PC-3 (cell line): Measurements from ENCODE around the gene KLHL36. TPM values are rescaled to one million over a fixed set of nuclear protein-coding genes. Genes with fewer than 3 reads are reported as not detected.

Experiments used
- ATAC-seq: fragments of 200-7000 bp; cut with Tn5 transposase; 2 replicates; pipeline ENCODE4 v1.9.1; 2020; ENCODE audit warnings: mild to moderate bottlenecking, moderate library complexity
- BruUV-seq: library from RNA; stranded (reverse); fragments of 400-500 nt; replicated peaks from 2 replicates; lab custom pipeline; 2021; lab: Mats Ljungman, UMichigan
- CTCF ChIA-PET: fragments of 300-600 bp; sonication (Branson Sonifier 250); formaldehyde crosslinking; loops from one replicate; lab custom pipeline; 2022; ENCODE audit warnings: antibody characterized with exemption; lab: Charles Lee
- POLR2A ChIA-PET: fragments of 300-600 bp; sonication (Branson Sonifier 250); formaldehyde crosslinking; loops from one replicate; lab custom pipeline; 2022; ENCODE audit warnings: antibody characterized with exemption; ENCODE audit not compliant: unreplicated experiment; lab: Charles Lee
- DNase-seq: peaks from one replicate; pipeline ENCODE4 v3.0.0-alpha.2; 2015
- H2AFZ ChIP-seq: fragments of 300-600 bp; sonication (generic); 2 replicates; pipeline ENCODE4 v1.6.0; 2016; ENCODE audit warnings: antibody characterized with exemption, low read length
- H3F3A ChIP-seq: fragments of 300-600 bp; sonication (generic); one replicate; pipeline ENCODE4 v1.6.0; 2017; ENCODE audit warnings: antibody characterized with exemption, low read length, control low read depth, mild to moderate bottlenecking; ENCODE audit not compliant: unreplicated experiment
- H3K27ac ChIP-seq: fragments of 300-600 bp; sonication (generic); 2 replicates; pipeline ENCODE4 v1.5.1; 2016; ENCODE audit warnings: mild to moderate bottlenecking, low read length
- H3K27me3 ChIP-seq: fragments of 300-600 bp; sonication (generic); 2 replicates; pipeline ENCODE4 v1.6.1; 2016; ENCODE audit warnings: low read length, mixed read lengths
- H3K36me3 ChIP-seq: fragments of 300-600 bp; sonication (generic); 2 replicates; pipeline ENCODE4 v1.6.1; 2016; ENCODE audit warnings: low read depth, mixed run types, low read length, mixed read lengths
- H3K4me1 ChIP-seq: fragments of 300-600 bp; sonication (generic); 2 replicates; pipeline ENCODE4 v1.5.1; 2016; ENCODE audit warnings: low read length; ENCODE audit not compliant: insufficient read depth
- H3K4me2 ChIP-seq: fragments of 300-600 bp; sonication (generic); 2 replicates; pipeline ENCODE4 v1.6.0; 2016; ENCODE audit warnings: low read length
- H3K4me3 ChIP-seq: fragments of 300-600 bp; sonication (generic); 2 replicates; pipeline ENCODE4 v1.5.1; 2016; ENCODE audit warnings: mild to moderate bottlenecking, low read length, mixed read lengths
- H3K79me2 ChIP-seq: fragments of 300-600 bp; sonication (generic); 2 replicates; pipeline ENCODE4 v1.6.1; 2017; ENCODE audit warnings: low read length, mixed read lengths
- H3K9ac ChIP-seq: fragments of 300-600 bp; sonication (generic); 2 replicates; pipeline ENCODE4 v1.6.0; 2016; ENCODE audit warnings: mild to moderate bottlenecking, low read length
- H3K9me2 ChIP-seq: fragments of 300-600 bp; sonication (generic); replicated peaks from 2 replicates; pipeline ENCODE4 v1.6.1; 2016; ENCODE audit warnings: mixed run types, low read length, mixed read lengths
- H3K9me3 ChIP-seq: fragments of 300-600 bp; sonication (generic); 2 replicates; pipeline ENCODE4 v1.6.1; 2016; ENCODE audit warnings: low read length, mixed read lengths
- H4K20me1 ChIP-seq: fragments of 300-600 bp; sonication (generic); 2 replicates; pipeline ENCODE4 v1.6.1; 2016; ENCODE audit warnings: low read length, mixed read lengths
- CTCF ChIP-seq: fragments of 300-600 bp; sonication (generic); conservative IDR thresholded peaks from 2 replicates; pipeline ENCODE4 v1.5.1; 2017; ENCODE audit warnings: antibody characterized with exemption, low read depth, mild to moderate bottlenecking, low read length
- EZH2 ChIP-seq: fragments of 300-600 bp; sonication (generic); IDR thresholded peaks from one replicate; pipeline ENCODE4 v1.6.1; 2017; ENCODE audit warnings: antibody characterized with exemption, mild to moderate bottlenecking, low read length; ENCODE audit not compliant: unreplicated experiment
- EZH2phosphoT487 ChIP-seq: fragments of 300-600 bp; sonication (generic); IDR thresholded peaks from 2 replicates; pipeline ENCODE4 v1.6.1; 2018; ENCODE audit warnings: mild to moderate bottlenecking, antibody characterized with exemption, low read length, borderline replicate concordance
- intact Hi-C: fragments of 100-400 bp; cut with micrococcal nuclease; formaldehyde crosslinking; loops from 2 replicates; pipeline ENCODE4 v1.9.0; 2023
- total RNA-seq: library from RNA; depleted of rRNA; stranded (reverse); fragments of >200 nt; gene quantifications from 2 replicates; pipeline ENCODE4 v1.2.3, GENCODE V29; 2014

Gene KLHL36
- total RNA-seq, 1 experiment from 2014 or later: 33.8 TPM

GRCh38 chr16:84673203-84673535, 24.9 kb downstream of the KLHL36 start:
- H3K4me1 ChIP-seq: 0 out of 2 replicates have a peak, but pooled peaks cover 5% of the 10 kb centered on the region
- H3K79me2 ChIP-seq: no peaks in the 10 kb centered on the region
- intact Hi-C loops: no loop called here
- no peak overlapping the region for H3K4me2 ChIP-seq
- CTCF ChIA-PET: interaction anchor here (1.6 kb wide), 1 partner anchor 53 kb away, joined by 5 read pairs; no protein-coding TSS in a partner anchor
- H3K9ac ChIP-seq: no peak overlapping the region
- peak; percentile 56 for DNase-seq
- TF ChIP-seq EZH2: no peak
- no peak for TF ChIP-seq EZH2phosphoT487
- TF ChIP-seq CTCF: no peak
- no peak overlapping the region for H2AFZ ChIP-seq
- no peak overlapping the region for H3K27ac ChIP-seq
- no peaks in the 10 kb centered on the region for H4K20me1 ChIP-seq
- no peaks in the 10 kb centered on the region for H3K9me2 ChIP-seq
- ATAC-seq: peak; percentile 36
- no peak overlapping the region for H3K4me3 ChIP-seq
- H3K27me3 ChIP-seq: no peaks in the 10 kb centered on the region
- POLR2A ChIA-PET: no interaction called here
- H3F3A ChIP-seq: no peaks in the 10 kb centered on the region
- H3K36me3 ChIP-seq: no peaks in the 10 kb centered on the region
- no peaks in the 10 kb centered on the region for H3K9me3 ChIP-seq
- no TSS peak for BruUV-seq

- Histone ChIP-seq H3K79me2 (no peaks in the 10 kb centered on the region), H3K9me3 (no peaks in the 10 kb centered on the region), H3F3A (no peaks in the 10 kb centered on the region), H3K4me2 (no peak overlapping the region), H3K9ac (no peak overlapping the region), H2AFZ (no peak overlapping the region), H3K36me3 (no peaks in the 10 kb centered on the region), H3K4me1 (0 out of 2 replicates have a peak, but pooled peaks cover 5% of the 10 kb centered on the region), H3K27ac (no peak overlapping the region), H3K9me2 (no peaks in the 10 kb centered on the region), H4K20me1 (no peaks in the 10 kb centered on the region), H3K27me3 (no peaks in the 10 kb centered on the region), H3K4me3 (no peak overlapping the region)
- intact Hi-C loops: no loop called here
- BruUV-seq: no TSS peak
- POLR2A ChIA-PET: no interaction called here
- ATAC-seq (no peak), DNase-seq (no peak)
- TF ChIP-seq EZH2: no peak
- TF ChIP-seq CTCF: no peak
- no peak for TF ChIP-seq EZH2phosphoT487
- CTCF ChIA-PET: interaction anchor here (1.6 kb wide), 1 partner anchor 52 kb away, joined by 5 read pairs; no protein-coding TSS in a partner anchor
Observed at GRCh38 chr16:84673561-84673960, 25.2 kb downstream of the KLHL36 start.

GRCh38 chr16:84675423-84675822, 27.1 kb downstream of the KLHL36 start:
- no TSS peak for BruUV-seq
- ChIA-PET CTCF (no interaction called here), POLR2A (no interaction called here)
- DNase-seq: no peak
- 0 out of 2 replicates have a peak, but pooled peaks cover 5% of the 10 kb centered on the region for H3K4me1 ChIP-seq
- no peak overlapping the region for H3K27ac ChIP-seq
- H3K9me3 ChIP-seq: no peaks in the 10 kb centered on the region
- no peak overlapping the region for H2AFZ ChIP-seq
- no peaks in the 10 kb centered on the region for H4K20me1 ChIP-seq
- no peaks in the 10 kb centered on the region for H3K36me3 ChIP-seq
- H3K27me3 ChIP-seq: no peaks in the 10 kb centered on the region
- H3K4me2 ChIP-seq: no peak overlapping the region
- ATAC-seq: no peak
- H3K79me2 ChIP-seq: no peaks in the 10 kb centered on the region
- TF ChIP-seq CTCF (no peak), EZH2 (no peak), EZH2phosphoT487 (no peak)
- H3K4me3 ChIP-seq: no peak overlapping the region
- no peaks in the 10 kb centered on the region for H3K9me2 ChIP-seq
- H3K9ac ChIP-seq: no peak overlapping the region
- intact Hi-C loops: no loop called here
- no peaks in the 10 kb centered on the region for H3F3A ChIP-seq
